OCI-LY3 (cell line): Measurements from ENCODE around the gene FAM90A26.
"Not testable (repeated sequence)": the region's sequence is repeated elsewhere in the genome, so short reads cannot be mapped to it uniquely, and the experiment has no call there.

ENCODE experiments used
- H2AFZ ChIP-seq: fragments of 200-600, 300-600 bp; shearing (Covaris generic); 2 replicates; pipeline ENCODE4 v1.6.0; 2014; ENCODE audit warnings: antibody characterized with exemption, low read depth, low read length
- H3K27ac ChIP-seq: fragments of 200-600, 300-600 bp; sonication (generic); 2 replicates; pipeline ENCODE4 v1.5.1; 2014; ENCODE audit warnings: mild to moderate bottlenecking, low read length, moderate library complexity, mixed read lengths
- H3K27me3 ChIP-seq: fragments of 200-600, 300-600 bp; sonication (generic); 2 replicates; pipeline ENCODE4 v1.6.1; 2014; ENCODE audit warnings: low read depth, low read length, mixed read lengths
- H3K36me3 ChIP-seq: fragments of 200-600, 300-600 bp; sonication (generic); replicated peaks from 2 replicates; pipeline ENCODE3; 2014; ENCODE audit warnings: low read depth, low read length, mixed read lengths
- H3K4me1 ChIP-seq: fragments of 300-600, 200-600 bp; sonication (generic); 2 replicates; pipeline ENCODE4 v1.6.1; 2014; ENCODE audit warnings: low read length, mixed read lengths
- H3K4me2 ChIP-seq: fragments of 200-600, 300-600 bp; sonication (generic); 2 replicates; pipeline ENCODE4 v1.6.1; 2014; ENCODE audit warnings: low read length, mixed read lengths
- H3K4me3 ChIP-seq: fragments of 300-600, 200-600 bp; sonication (generic); 2 replicates; pipeline ENCODE4 v1.5.1; 2014; ENCODE audit warnings: antibody characterized with exemption, mild to moderate bottlenecking, low read length, moderate library complexity
- H3K79me2 ChIP-seq: fragments of 300-600, 200-600 bp; shearing (Covaris generic); 2 replicates; pipeline ENCODE4 v1.6.1; 2014; ENCODE audit warnings: mild to moderate bottlenecking, low read length, mixed read lengths
- H3K9ac ChIP-seq: fragments of 300-600, 200-600 bp; shearing (Covaris generic); 2 replicates; pipeline ENCODE4 v1.6.0; 2014; ENCODE audit warnings: mild to moderate bottlenecking, low read length, moderate library complexity
- H3K9me3 ChIP-seq: fragments of 200-600, 300-600 bp; shearing (Covaris generic); 2 replicates; pipeline ENCODE4 v1.6.1; 2014; ENCODE audit warnings: low read length, mixed read lengths; ENCODE audit not compliant: insufficient read depth
- H4K20me1 ChIP-seq: fragments of 200-600, 300-600 bp; sonication (generic); 2 replicates; pipeline ENCODE4 v1.6.1; 2016; ENCODE audit warnings: low read length, mixed read lengths; ENCODE audit not compliant: insufficient read depth

FAM90A26 gene

GRCh38 chr4:9152180-9153007, 17.8 kb upstream of the FAM90A26 start:
- not testable (repeated sequence) for H3K27ac ChIP-seq, H3K9ac ChIP-seq, H3K4me2 ChIP-seq, H3K4me3 ChIP-seq, H3K9me3 ChIP-seq, H3K4me1 ChIP-seq, H2AFZ ChIP-seq, H3K36me3 ChIP-seq, H3K27me3 ChIP-seq, H3K79me2 ChIP-seq, H4K20me1 ChIP-seq

DNA sequence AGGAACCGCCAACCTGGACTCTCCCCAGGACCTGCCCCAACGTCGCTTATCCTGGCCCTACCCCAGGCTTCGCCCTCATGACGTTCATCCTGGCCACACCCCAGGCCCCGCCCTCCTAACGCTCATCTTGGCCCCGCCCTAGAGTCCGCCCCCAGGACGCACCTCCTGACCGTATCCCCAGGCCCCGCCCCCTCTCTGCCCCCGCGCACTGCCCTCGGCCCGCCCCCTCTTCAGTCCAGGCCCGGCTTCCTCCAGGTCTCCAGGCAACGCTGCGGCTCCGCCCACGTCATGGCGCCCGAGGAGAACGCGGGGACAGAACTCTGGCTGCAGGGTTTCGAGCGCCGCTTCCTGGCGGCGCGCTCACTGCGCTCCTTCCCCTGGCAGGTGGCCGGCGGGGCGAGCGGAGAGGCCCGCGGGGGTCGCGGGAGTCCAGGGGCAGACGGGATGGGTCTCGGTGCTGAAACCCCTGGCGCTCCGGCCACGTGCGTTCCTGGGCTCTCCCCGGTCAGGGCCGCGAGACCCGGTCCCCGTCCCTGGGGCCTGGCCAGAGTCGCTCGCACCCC, 17.1 kb upstream of the FAM90A26 start:
- not testable (repeated sequence) for H3K9ac ChIP-seq

GRCh38 chr4:9153571-9154157, 16.5 kb upstream of the FAM90A26 start:
- not testable (repeated sequence) for H3K4me1 ChIP-seq, H3K79me2 ChIP-seq, H3K4me3 ChIP-seq, H4K20me1 ChIP-seq, H3K9me3 ChIP-seq, H2AFZ ChIP-seq, H3K36me3 ChIP-seq, H3K4me2 ChIP-seq, H3K27me3 ChIP-seq, H3K9ac ChIP-seq, H3K27ac ChIP-seq

More for the DNA sequence above, 17.1 kb upstream of the FAM90A26 start:
- not testable (repeated sequence) for H3K4me1 ChIP-seq, H3K36me3 ChIP-seq, H4K20me1 ChIP-seq, H3K27me3 ChIP-seq, H3K79me2 ChIP-seq, H3K27ac ChIP-seq, H2AFZ ChIP-seq, H3K9me3 ChIP-seq, H3K4me2 ChIP-seq, H3K4me3 ChIP-seq

DNA sequence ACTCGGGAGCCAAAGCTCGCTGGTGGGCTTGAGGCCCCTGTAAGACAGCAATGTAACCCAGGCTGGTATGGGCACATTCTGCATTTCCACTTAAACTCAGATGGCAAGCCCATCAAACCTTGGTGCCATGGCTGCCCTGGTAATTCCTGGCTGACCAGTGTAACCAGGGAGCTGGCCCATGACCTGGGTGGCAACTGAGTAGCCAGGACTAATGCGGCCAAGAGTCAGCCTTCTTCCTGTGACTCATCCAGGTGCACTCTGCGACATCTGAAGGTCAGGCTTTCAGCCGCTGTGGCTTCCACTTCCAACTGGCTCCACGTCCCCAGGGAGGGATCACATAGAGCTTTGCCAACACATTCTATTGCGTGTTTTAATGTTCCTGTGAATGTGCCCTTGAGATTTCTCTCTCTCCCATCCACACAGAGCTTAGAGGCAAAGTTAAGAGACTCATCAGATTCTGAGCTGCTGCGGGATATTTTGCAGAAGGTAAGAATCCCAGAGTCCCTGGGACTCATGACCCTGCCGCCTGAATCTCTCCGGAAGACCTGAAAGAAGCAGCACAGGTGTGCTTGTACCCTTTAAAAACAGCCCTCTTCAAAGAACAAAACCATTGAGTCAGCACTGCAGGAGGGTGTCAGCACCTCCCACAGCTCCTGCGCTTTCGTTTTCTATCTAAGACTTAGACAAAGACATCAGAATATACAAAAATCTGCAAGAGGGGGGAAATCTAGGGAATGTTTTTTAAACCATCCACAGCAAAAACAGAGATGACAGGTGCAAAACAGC, 14.9 kb upstream of the FAM90A26 start:
- H3K4me3 ChIP-seq, H3K4me1 ChIP-seq, H3K79me2 ChIP-seq, H3K27ac ChIP-seq, H3K27me3 ChIP-seq, H4K20me1 ChIP-seq, H3K9ac ChIP-seq, H2AFZ ChIP-seq, H3K36me3 ChIP-seq, H3K4me2 ChIP-seq, H3K9me3 ChIP-seq: not testable (repeated sequence)

DNA sequence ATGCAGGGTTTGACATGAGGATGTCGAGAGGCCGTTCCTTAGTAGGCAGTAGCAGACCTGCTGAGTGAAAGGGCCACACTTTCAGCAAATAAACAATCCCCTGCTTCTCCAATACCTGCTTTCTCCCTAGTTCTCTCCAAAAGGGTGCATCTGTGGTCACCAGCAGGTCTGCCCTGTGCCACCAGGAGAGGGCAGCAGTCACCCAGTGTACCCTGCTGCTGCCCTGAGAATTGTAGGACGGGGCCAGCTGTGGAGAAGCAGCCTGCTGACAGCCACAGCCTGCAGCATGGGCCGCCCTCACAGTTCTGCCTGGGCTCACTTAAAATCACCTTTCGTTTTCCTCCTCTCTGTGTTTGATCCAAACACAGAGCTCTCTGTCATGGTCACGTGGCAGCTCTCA, 11.8 kb upstream of the FAM90A26 start:
- H3K4me3 ChIP-seq, H3K9me3 ChIP-seq, H3K27me3 ChIP-seq, H3K36me3 ChIP-seq, H4K20me1 ChIP-seq, H2AFZ ChIP-seq, H3K79me2 ChIP-seq, H3K4me1 ChIP-seq, H3K27ac ChIP-seq, H3K4me2 ChIP-seq, H3K9ac ChIP-seq: not testable (repeated sequence)

- not testable (repeated sequence) for H4K20me1 ChIP-seq, H3K4me3 ChIP-seq, H3K4me1 ChIP-seq, H3K36me3 ChIP-seq, H3K9ac ChIP-seq, H3K27me3 ChIP-seq, H3K27ac ChIP-seq, H3K4me2 ChIP-seq, H3K79me2 ChIP-seq, H3K9me3 ChIP-seq, H2AFZ ChIP-seq
These were observed 10.2 kb upstream of the FAM90A26 start for GRCh38 chr4:9160046-9160445.

DNA sequence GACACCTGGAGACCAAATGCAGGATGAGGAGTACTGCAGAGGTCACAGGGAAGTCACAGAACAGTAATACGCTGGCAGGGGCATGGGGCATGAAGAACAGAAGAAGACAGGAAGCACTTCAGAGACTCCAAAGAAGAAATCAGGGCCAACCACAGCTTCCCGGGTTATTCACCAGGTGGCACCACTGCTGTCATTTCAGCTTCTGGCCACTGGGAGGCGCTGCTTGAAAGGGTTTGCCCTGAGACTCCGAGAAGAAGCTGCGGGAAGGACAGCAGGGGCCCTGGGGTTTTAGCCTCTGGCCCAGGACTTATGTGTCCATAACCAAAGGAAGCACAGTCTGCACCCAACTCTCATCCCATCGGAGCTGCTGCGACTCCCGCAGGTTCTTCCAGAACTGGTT, 4.2 kb upstream of the FAM90A26 start:
- not testable (repeated sequence) for H3K4me3 ChIP-seq, H3K4me1 ChIP-seq, H3K27me3 ChIP-seq, H3K36me3 ChIP-seq, H3K9me3 ChIP-seq, H2AFZ ChIP-seq, H3K79me2 ChIP-seq, H4K20me1 ChIP-seq, H3K4me2 ChIP-seq, H3K27ac ChIP-seq, H3K9ac ChIP-seq

DNA sequence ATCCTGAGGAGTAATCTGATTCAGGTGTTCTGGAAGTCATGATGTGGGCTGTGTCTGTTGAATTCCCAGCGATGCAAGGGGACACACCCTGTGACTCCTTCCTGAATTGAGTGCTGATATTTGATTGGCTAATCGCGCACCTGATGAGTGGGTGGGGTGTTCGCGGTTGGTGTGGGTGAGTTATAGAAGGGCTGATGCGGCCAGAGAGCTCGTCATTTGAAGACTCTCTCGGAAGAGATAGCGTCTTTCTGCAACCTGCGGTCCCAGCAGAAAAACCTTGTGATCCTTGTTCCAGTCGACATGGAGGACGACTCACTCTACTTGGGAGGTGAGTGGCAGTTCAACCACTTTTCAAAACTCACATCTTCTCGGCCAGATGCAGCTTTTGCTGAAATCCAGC, 40.1 kb downstream of the FAM90A26 start, which contains the start of gene USP17L10:
Gene USP17L10, plus strand, starts transcription at position 301 of the 400 bp plus-strand sequence. Its CDS starts 0 bp downstream, at position 301.
- not testable (repeated sequence) for H3K27me3 ChIP-seq, H3K9ac ChIP-seq, H3K4me3 ChIP-seq, H3K9me3 ChIP-seq, H3K27ac ChIP-seq, H2AFZ ChIP-seq, H4K20me1 ChIP-seq, H3K79me2 ChIP-seq, H3K36me3 ChIP-seq, H3K4me2 ChIP-seq, H3K4me1 ChIP-seq

GRCh38 chr4:9214701-9215100, 44.5 kb downstream of the FAM90A26 start:
- H3K9ac ChIP-seq, H3K4me3 ChIP-seq, H3K36me3 ChIP-seq, H4K20me1 ChIP-seq, H2AFZ ChIP-seq, H3K4me1 ChIP-seq, H3K4me2 ChIP-seq, H3K27me3 ChIP-seq, H3K79me2 ChIP-seq, H3K9me3 ChIP-seq, H3K27ac ChIP-seq: not testable (repeated sequence)
